H1 (cell line): ENCODE measurements around the gene B9D1. TPM values are rescaled to one million over a fixed set of nuclear protein-coding genes. Genes with fewer than 3 reads are reported as not detected.

Experiments used
- CTCF ChIA-PET: fragments of 300-600 bp; sonication (Branson Sonifier 250); formaldehyde crosslinking; loops from one replicate; lab custom pipeline; 2021; ENCODE audit not compliant: partially characterized antibody; lab: Charles Lee
- POLR2A ChIA-PET: fragments of 300-600 bp; sonication (Branson Sonifier 250); formaldehyde crosslinking; loops from one replicate; lab custom pipeline; 2021; ENCODE audit warnings: inconsistent platforms; ENCODE audit not compliant: partially characterized antibody; lab: Charles Lee
- DNase-seq, 2 experiments: peaks; one replicate each; pipeline versions ENCODE4 v3.0.0 to v3.0.0-alpha.2; 2010 to 2022; ENCODE audit warnings: low spot score in 2 of 2, low read depth in 1 of 2, mixed read lengths in 1 of 2
- FAIRE-seq: peaks from 2 replicates; lab custom pipeline; 2011; peaks lifted over from hg19 to GRCh38; lab: Jason Lieb, UNC
- H2AFZ ChIP-seq: 2 replicates; pipeline ENCODE4 v1.8.1; 2012; ENCODE audit warnings: low read length, inconsistent platforms
- H2AK5ac ChIP-seq: 2 replicates; pipeline ENCODE4 v1.6.1; 2013; ENCODE audit warnings: low read depth, low read length
- H2BK120ac ChIP-seq: replicated peaks from 2 replicates; pipeline ENCODE3; 2013; ENCODE audit warnings: low read depth, low read length, inconsistent platforms
- H2BK12ac ChIP-seq: 2 replicates; pipeline ENCODE4 v1.6.1; 2013; ENCODE audit warnings: low read depth, low read length
- H2BK15ac ChIP-seq: 2 replicates; pipeline ENCODE4 v1.6.1; 2013; ENCODE audit warnings: low read length
- H2BK20ac ChIP-seq: 2 replicates; pipeline ENCODE4 v1.6.1; 2013; ENCODE audit warnings: low read length
- H2BK5ac ChIP-seq: 2 replicates; pipeline ENCODE4 v1.6.1; 2013; ENCODE audit warnings: low read depth, low read length
- H3K14ac ChIP-seq: 2 replicates; pipeline ENCODE4 v1.6.1; 2013; ENCODE audit warnings: inconsistent platforms; ENCODE audit not compliant: insufficient read length
- H3K18ac ChIP-seq: 2 replicates; pipeline ENCODE4 v1.6.1; 2013; ENCODE audit warnings: low read length; ENCODE audit errors: extremely low read depth
- H3K23ac ChIP-seq: 2 replicates; pipeline ENCODE4 v1.6.1; 2013; ENCODE audit warnings: inconsistent platforms; ENCODE audit not compliant: insufficient read length
- H3K23me2 ChIP-seq: 2 replicates; pipeline ENCODE4 v1.6.1; 2013; ENCODE audit warnings: low read depth, low read length
- H3K27ac ChIP-seq: 2 replicates; pipeline ENCODE4 v1.6.1; 2011; ENCODE audit warnings: low read depth, low read length, inconsistent platforms
- H3K27me3 ChIP-seq, 4 experiments: replicated peaks in 1 of 4; 1 replicate in 1 of 4; 2 replicates in 3 of 4; pipeline versions ENCODE4 v1.6.1 to v1.8.1; 2011 to 2013; ENCODE audit warnings: low read length in 3 of 4, mild to moderate bottlenecking in 3 of 4, inconsistent platforms in 2 of 4, mixed read lengths in 2 of 4, moderate library complexity in 1 of 4; ENCODE audit not compliant: control insufficient read depth in 3 of 4, insufficient read depth in 3 of 4; ENCODE audit errors: extremely low read depth in 1 of 4
- H3K36me3 ChIP-seq, 4 experiments: 2 replicates each; pipeline versions ENCODE4 v1.6.1 to v1.8.1; 2011 to 2013; ENCODE audit warnings: mild to moderate bottlenecking in 4 of 4, low read length in 3 of 4, moderate library complexity in 2 of 4, control low read depth in 1 of 4, inconsistent platforms in 1 of 4; ENCODE audit not compliant: insufficient read depth in 4 of 4, control insufficient read depth in 2 of 4
- H3K4ac ChIP-seq: replicated peaks from 2 replicates; pipeline ENCODE3; 2013; ENCODE audit warnings: low read length, low read depth, mixed read lengths, inconsistent platforms; ENCODE audit not compliant: insufficient read length
- H3K4me1 ChIP-seq, 4 experiments: replicated peaks in 1 of 4; 1 replicate in 1 of 4; 2 replicates in 3 of 4; pipeline versions ENCODE4 v1.6.1 to v1.8.1; 2011 to 2013; ENCODE audit warnings: low read length in 3 of 4, inconsistent platforms in 2 of 4, mixed read lengths in 1 of 4; ENCODE audit not compliant: insufficient read depth in 4 of 4, control insufficient read depth in 3 of 4
- H3K4me2 ChIP-seq, 2 experiments: 2 replicates each; pipeline versions ENCODE4 v1.6.1 to v1.8.1; 2011 to 2013; ENCODE audit warnings: low read depth in 2 of 2, low read length in 2 of 2, control low read depth in 1 of 2, inconsistent platforms in 1 of 2, mild to moderate bottlenecking in 1 of 2; ENCODE audit not compliant: insufficient read depth in 1 of 2
- H3K4me3 ChIP-seq, 4 experiments: fragments of 200-600, 300-600 bp in 1 of 4; sonication (generic), shearing (Covaris generic), sonication (Bioruptor Twin) in 1 of 4; 2 replicates each; pipeline versions ENCODE4 v1.5.1 to v1.8.1; 2011 to 2016; ENCODE audit warnings: low read length in 4 of 4, low read depth in 3 of 4, control low read depth in 2 of 4, inconsistent platforms in 2 of 4, mild to moderate bottlenecking in 2 of 4, mixed read lengths in 1 of 4, moderate library complexity in 1 of 4; ENCODE audit not compliant: insufficient read depth in 2 of 4; ENCODE audit errors: extremely low read depth in 1 of 4
- H3K56ac ChIP-seq: replicated peaks from 2 replicates; pipeline ENCODE3; 2013; ENCODE audit warnings: low read depth, mild to moderate bottlenecking, mixed read lengths, low read length, inconsistent platforms; ENCODE audit not compliant: insufficient read length
- H3K79me1 ChIP-seq: 2 replicates; pipeline ENCODE4 v1.6.1; 2013; ENCODE audit warnings: low read depth, low read length, control low read depth
- H3K79me2 ChIP-seq, 2 experiments: 2 replicates each; pipeline versions ENCODE4 v1.6.1 to v1.8.1; 2012 to 2013; ENCODE audit warnings: low read length in 2 of 2, mild to moderate bottlenecking in 2 of 2, inconsistent platforms in 1 of 2; ENCODE audit not compliant: insufficient read depth in 2 of 2, control insufficient read depth in 1 of 2
- H3K9ac ChIP-seq, 4 experiments: replicated peaks in 1 of 4; 1 replicate in 1 of 4; 2 replicates in 3 of 4; pipeline versions ENCODE4 v1.6.1 to v1.8.1; 2011 to 2013; ENCODE audit warnings: low read depth in 3 of 4, low read length in 3 of 4, control low read depth in 2 of 4, mild to moderate bottlenecking in 2 of 4, moderate library complexity in 2 of 4, inconsistent platforms in 1 of 4; ENCODE audit errors: extremely low read depth in 1 of 4
- H3K9me3 ChIP-seq, 2 experiments: 2 replicates each; pipeline versions ENCODE4 v1.6.1 to v1.8.1; 2012 to 2013; ENCODE audit warnings: mild to moderate bottlenecking in 2 of 2, moderate library complexity in 2 of 2, control low read depth in 1 of 2, inconsistent platforms in 1 of 2, low read depth in 1 of 2, low read length in 1 of 2, mixed read lengths in 1 of 2; ENCODE audit not compliant: insufficient read depth in 2 of 2
- H4K20me1 ChIP-seq, 2 experiments: replicated peaks in 1 of 2; 2 replicates each; pipeline versions ENCODE3 to v1.8.1; 2011 to 2013; ENCODE audit warnings: inconsistent platforms in 2 of 2, low read length in 2 of 2, mild to moderate bottlenecking in 1 of 2; ENCODE audit not compliant: insufficient read depth in 2 of 2, control insufficient read depth in 1 of 2
- H4K5ac ChIP-seq: 2 replicates; pipeline ENCODE4 v1.6.1; 2013; ENCODE audit warnings: low read length, low read depth, mixed read lengths, inconsistent platforms; ENCODE audit not compliant: insufficient read length
- H4K8ac ChIP-seq: 2 replicates; pipeline ENCODE4 v1.8.0; 2013; ENCODE audit warnings: mild to moderate bottlenecking, moderate library complexity, low read length, inconsistent platforms; ENCODE audit not compliant: insufficient read depth; ENCODE audit errors: extremely low read depth
- H4K91ac ChIP-seq: replicated peaks from 2 replicates; pipeline ENCODE3; 2013; ENCODE audit warnings: low read length, mixed read lengths, inconsistent platforms; ENCODE audit not compliant: insufficient read length
- CHD2 ChIP-seq: IDR thresholded peaks from 2 replicates; pipeline ENCODE4 v1.6.1; 2012; ENCODE audit warnings: low read length, improper control_type of control experiment
- CTCF ChIP-seq, 3 experiments: IDR thresholded peaks; 1 replicate in 2 of 3; 2 replicates in 1 of 3; pipeline versions ENCODE4 v1.5.1 to v1.6.1; 2011; ENCODE audit warnings: low read length in 3 of 3, mild to moderate bottlenecking in 3 of 3, inconsistent platforms in 2 of 3, low read depth in 1 of 3, moderate library complexity in 1 of 3; ENCODE audit not compliant: insufficient read depth in 1 of 3; ENCODE audit errors: control extremely low read depth in 1 of 3
- EP300 ChIP-seq, 2 experiments: IDR thresholded peaks; 1 replicate in 1 of 2; 2 replicates in 1 of 2; pipeline ENCODE4 v1.6.1; 2011 to 2012; ENCODE audit warnings: low read depth in 2 of 2, low read length in 2 of 2, mild to moderate bottlenecking in 2 of 2, borderline replicate concordance in 1 of 2, inconsistent platforms in 1 of 2, moderate library complexity in 1 of 2
- EZH2 ChIP-seq: fragments of 200-600 bp; sonication (generic); IDR thresholded peaks from 2 replicates; pipeline ENCODE4 v1.7.1; 2012; ENCODE audit warnings: low read depth, mild to moderate bottlenecking, moderate library complexity, low read length, inconsistent platforms; ENCODE audit not compliant: severe bottlenecking
- HDAC2 ChIP-seq, 2 experiments: fragments of 300-600 bp in 1 of 2; sonication (generic) in 1 of 2; IDR thresholded peaks; 2 replicates each; pipeline ENCODE4 v1.6.1; 2011 to 2012; ENCODE audit warnings: low read depth in 2 of 2, low read length in 2 of 2, mild to moderate bottlenecking in 2 of 2, moderate library complexity in 2 of 2, borderline replicate concordance in 1 of 2, inconsistent platforms in 1 of 2
- KDM5A ChIP-seq: fragments of 200-600 bp; IDR thresholded peaks from 2 replicates; pipeline ENCODE4 v1.7.1; 2012; ENCODE audit warnings: mild to moderate bottlenecking, low read length, inconsistent platforms, mixed read lengths
- MAX ChIP-seq: IDR thresholded peaks from 2 replicates; pipeline ENCODE4 v1.6.1; 2012; ENCODE audit warnings: inconsistent platforms
- NRF1 ChIP-seq: IDR thresholded peaks from 2 replicates; pipeline ENCODE4 v1.6.1; 2011; ENCODE audit warnings: mild to moderate bottlenecking, low read depth, low read length, improper control_type of control experiment
- PHF8 ChIP-seq: fragments of 200-600 bp; sonication (generic); conservative IDR thresholded peaks from 2 replicates; pipeline ENCODE4 v1.7.1; 2012; ENCODE audit warnings: low read depth, mild to moderate bottlenecking, inconsistent platforms, low read length, moderate library complexity
- POU5F1 ChIP-seq: IDR thresholded peaks from 2 replicates; pipeline ENCODE4 v1.6.1; 2011; ENCODE audit warnings: low read depth, mild to moderate bottlenecking, low read length, moderate library complexity
- SIRT6 ChIP-seq: IDR thresholded peaks from one replicate; pipeline ENCODE4 v1.7.1; 2012; ENCODE audit warnings: low read length, inconsistent platforms
- WGBS, 2 experiments: shearing (Covaris generic) in 1 of 2; methylation state at CpG; one replicate each; pipeline versions ENCODE4 v1.1.6 to v1.1.7; 2013 to 2015; ENCODE audit warnings: low lambda C conversion rate in 2 of 2, mixed read lengths in 2 of 2, inconsistent platforms in 1 of 2, low coverage in 1 of 2, missing lambda C conversion rate in 1 of 2; ENCODE audit not compliant: insufficient replicate concordance in 2 of 2, insufficient coverage in 1 of 2, insufficient read length in 1 of 2; ENCODE audit errors: extremely low coverage in 1 of 2, missing lambda C conversion rate in 1 of 2; 5-methylcytosine and 5-hydroxymethylcytosine counted together
- polyA plus RNA-seq, 7 experiments: library from polyadenylated mRNA; depleted of rRNA in 3 of 7; stranded (reverse) in 5 of 7; unstranded in 2 of 7; fragments of >200 nt in 5 of 7; fragments of 200-250 nt in 2 of 7; gene quantifications; 1 replicate in 5 of 7; 2 replicates in 1 of 7; 4 replicates in 1 of 7; pipeline versions ENCODE4 v1.2.1 to v1.2.3, GENCODE V29; 2011 to 2013; ENCODE audit warnings: missing spikeins in 2 of 7, mixed read lengths in 2 of 7
- total RNA-seq: library from RNA; stranded (reverse); fragmentation: NEBNext Ultra II Directional; extraction: Animal tissue kit (Norgen Biotek cat#: 25700); gene quantifications from 2 replicates; pipeline ENCODE4 v1.2.1, GENCODE V29; 2021

Gene B9D1
- total and polyA plus RNA-seq, 2 of the 8 experiments (the other 6 are each of a cell fraction or from before 2014, with no cell fraction given) = 24.6 to 65.7 TPM

DNA sequence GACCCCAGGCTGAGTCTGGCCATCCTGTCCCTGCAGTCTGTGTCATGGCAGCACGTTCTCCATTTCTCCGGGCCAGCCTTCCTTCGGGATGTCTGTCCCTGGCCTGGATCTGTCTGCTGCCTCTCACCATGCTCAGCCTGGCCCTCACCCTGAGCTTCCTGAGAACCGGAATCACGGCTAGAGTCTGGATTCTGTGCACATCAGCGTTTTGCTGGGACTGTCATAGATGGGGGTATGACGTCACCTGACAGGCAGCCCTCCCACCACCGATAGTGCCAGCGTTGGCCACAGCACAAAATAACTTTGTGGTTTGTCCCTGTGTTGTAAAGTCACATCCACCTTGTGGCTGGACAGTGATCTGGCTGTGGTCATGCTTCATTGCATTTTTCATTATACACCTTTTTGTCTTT lies 59.2 kb downstream of the B9D1 start:
- no peak overlapping the region for H3K18ac ChIP-seq
- H3K9me3 ChIP-seq = no peaks in the 10 kb centered on the region
- no peak overlapping the region; the same call in 1 of the 2 replicates for H4K8ac ChIP-seq
- no peaks in the 10 kb centered on the region; a peak in 1 of 8 replicates for H3K36me3 ChIP-seq
- no peak overlapping the region for H3K9ac ChIP-seq
- no peak overlapping the region for H3K56ac ChIP-seq
- H2BK15ac ChIP-seq = no peak overlapping the region
- H3K79me2 ChIP-seq = no peaks in the 10 kb centered on the region
- H3K4ac ChIP-seq = no peak overlapping the region
- H4K5ac ChIP-seq = no peak overlapping the region
- peaks cover 3 to 30% of the 10 kb centered on the region in 2 experiments for H4K20me1 ChIP-seq
- peaks cover 18% of the 10 kb centered on the region for H3K79me1 ChIP-seq
- 99% methylated on average over 9 of the region's 9 CpGs; no CpG with 5 or more reads in 1 of the 2 experiments for WGBS, 2 experiments
- H2BK5ac ChIP-seq = no peak overlapping the region
- no peak overlapping the region for H2AK5ac ChIP-seq
- H3K4me2 ChIP-seq = no peak overlapping the region
- no peaks in the 10 kb centered on the region for H3K23me2 ChIP-seq
- POLR2A ChIA-PET = no interaction called here
- H2AFZ ChIP-seq = no peak overlapping the region
- H3K27me3 ChIP-seq = no peaks in the 10 kb centered on the region
- no peak overlapping the region for H4K91ac ChIP-seq
- peaks cover 0 to 4% (median 0%) of the 10 kb centered on the region in 4 experiments; a peak in 3 of 7 replicates for H3K4me1 ChIP-seq
- FAIRE-seq = no peak
- no peak overlapping the region for H3K14ac ChIP-seq
- H2BK12ac ChIP-seq = no peak overlapping the region
- no peak overlapping the region for H2BK20ac ChIP-seq
- H3K4me3 ChIP-seq = no peak overlapping the region
- no peak overlapping the region for H3K27ac ChIP-seq
- no peak overlapping the region for H3K23ac ChIP-seq
- DNase-seq = no peak
- H2BK120ac ChIP-seq = no peak overlapping the region
- CTCF ChIA-PET = interaction anchor here (2.6 kb wide), 1 partner anchor 10 kb away, joined by 6 read pairs; no protein-coding TSS in a partner anchor
- TF ChIP-seq SIRT6 = no peak
- TF ChIP-seq MAX = no peak
- no peak for TF ChIP-seq EZH2
- no peak for TF ChIP-seq HDAC2 (IDR thresholded peaks at IDR 0.05; ENCODE audit: borderline replicate concordance in 1 of 2, low read depth in 2 of 2, low read length in 2 of 2)
- TF ChIP-seq NRF1 = no peak
- TF ChIP-seq CHD2 = no peak
- TF ChIP-seq EP300 (IDR thresholded peaks at IDR 0.05; ENCODE audit: borderline replicate concordance in 1 of 2, low read depth in 2 of 2, low read length in 2 of 2) = no peak
- no peak for TF ChIP-seq POU5F1
- TF ChIP-seq KDM5A = no peak
- no peak for TF ChIP-seq PHF8
- TF ChIP-seq CTCF (IDR thresholded peaks at IDR 0.05; ENCODE audit: control extremely low read depth in 1 of 3, insufficient read depth in 1 of 3, low read depth in 1 of 3, low read length in 3 of 3) = no peak
